Activated CD8-positive, alpha-beta memory T cell treated with anti-CD3 and anti-CD28 coated beads, Interleukin-2, amount 50 U/mL, for 1 hour (primary cell): ENCODE measurements around the gene CACNA1G.

Source experiments
- DNase-seq: peaks from one replicate; pipeline ENCODE4 v3.0.0-alpha.2; 2020; ENCODE audit errors: extremely low read depth

CACNA1G gene

DNA sequence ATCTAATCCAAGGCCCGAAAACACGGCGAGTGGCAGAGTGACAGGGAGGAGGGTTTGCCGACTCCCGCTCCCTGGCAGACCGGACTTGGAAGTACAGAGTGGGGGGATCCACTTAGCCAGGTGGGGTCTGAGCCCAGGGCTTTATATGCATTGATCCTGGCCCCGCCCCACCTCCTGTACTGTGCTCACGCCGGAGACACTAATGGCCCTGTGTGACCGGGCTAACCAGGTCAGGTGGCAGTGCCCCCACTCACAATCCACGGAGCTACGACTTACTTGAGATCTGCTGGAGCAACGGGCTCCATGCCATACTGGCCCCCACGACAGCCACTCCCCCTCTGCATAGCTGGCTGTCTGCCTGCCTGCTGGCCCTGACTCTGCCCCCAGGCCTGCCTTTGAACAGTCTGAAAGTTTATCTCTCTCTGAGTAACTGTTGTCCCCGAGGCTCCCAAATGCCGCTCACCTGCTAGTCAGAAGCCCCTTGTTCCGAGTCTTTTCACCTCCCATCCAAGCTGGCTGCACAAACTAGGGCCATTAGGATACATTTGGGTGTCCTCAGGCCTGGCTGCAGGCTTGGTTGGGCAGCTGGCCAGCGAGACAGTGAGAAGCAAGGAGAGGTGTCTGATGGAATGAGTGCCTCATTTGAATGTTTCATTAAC, 28.0 kb downstream of the CACNA1G start:
- DNase-seq, result no peak

DNA sequence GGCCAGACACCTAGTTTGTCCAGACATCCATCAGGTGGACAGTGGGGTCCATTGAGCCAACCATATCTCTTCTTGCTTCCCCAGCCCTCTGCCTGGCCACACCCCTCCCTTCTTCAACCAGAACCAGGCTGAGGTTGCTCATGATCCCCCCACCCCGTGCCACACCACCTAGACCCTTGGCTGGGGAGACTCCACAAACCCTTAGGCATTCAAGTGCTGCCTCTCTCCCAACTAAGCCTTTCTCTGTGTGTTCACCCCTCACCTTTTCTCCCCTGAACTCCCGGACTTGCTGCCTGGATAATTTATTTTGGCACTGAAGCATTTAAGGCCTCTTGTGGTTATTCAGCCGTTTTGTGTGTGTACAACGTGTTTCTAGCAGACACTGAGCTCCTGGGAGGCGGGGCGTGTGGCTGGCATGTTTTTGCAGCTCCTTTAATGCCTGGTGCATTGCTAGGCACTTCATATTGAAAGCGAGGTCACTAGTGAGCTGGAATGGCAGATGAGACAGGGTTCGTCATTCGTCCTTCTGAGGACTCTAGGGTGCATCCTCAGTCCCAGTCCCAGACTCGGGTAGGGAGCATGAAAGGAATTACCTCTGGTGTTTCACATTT, 28.7 kb downstream of the CACNA1G start:
- DNase-seq, result no peak

DNA sequence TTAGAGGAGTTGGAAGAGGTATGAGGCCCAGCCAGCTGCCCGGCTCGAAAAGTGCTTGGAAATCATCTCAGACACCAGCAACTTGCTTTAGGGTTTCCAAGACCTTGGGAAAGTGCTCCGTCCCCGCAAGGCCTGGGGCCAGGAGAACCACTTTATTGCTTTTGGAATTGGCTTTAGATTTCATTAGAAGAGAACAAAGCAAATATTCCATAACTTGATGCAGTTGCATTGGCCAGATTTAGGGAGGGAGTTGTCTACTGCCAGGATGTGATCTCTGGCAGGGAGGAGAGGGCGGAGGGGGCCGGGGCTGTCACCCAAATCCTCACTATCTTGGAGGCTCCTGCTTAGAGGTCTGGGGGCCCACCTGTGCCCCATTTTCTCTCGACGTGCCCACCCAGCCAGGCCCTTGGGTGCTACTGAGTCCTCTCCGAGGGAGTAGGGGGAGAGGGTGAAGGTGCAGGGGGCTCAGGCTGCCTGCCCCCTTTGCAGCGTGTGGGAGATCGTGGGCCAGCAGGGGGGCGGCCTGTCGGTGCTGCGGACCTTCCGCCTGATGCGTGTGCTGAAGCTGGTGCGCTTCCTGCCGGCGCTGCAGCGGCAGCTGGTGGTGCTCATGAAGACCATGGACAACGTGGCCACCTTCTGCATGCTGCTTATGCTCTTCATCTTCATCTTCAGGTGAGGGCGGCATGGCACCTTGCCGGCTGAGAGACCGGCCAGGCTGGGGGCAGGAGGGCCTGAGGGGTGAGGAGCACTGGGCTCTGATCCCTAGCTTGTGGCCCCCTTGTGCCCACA, 30.6 kb downstream of the CACNA1G start:
- DNase-seq, result no peak

DNA sequence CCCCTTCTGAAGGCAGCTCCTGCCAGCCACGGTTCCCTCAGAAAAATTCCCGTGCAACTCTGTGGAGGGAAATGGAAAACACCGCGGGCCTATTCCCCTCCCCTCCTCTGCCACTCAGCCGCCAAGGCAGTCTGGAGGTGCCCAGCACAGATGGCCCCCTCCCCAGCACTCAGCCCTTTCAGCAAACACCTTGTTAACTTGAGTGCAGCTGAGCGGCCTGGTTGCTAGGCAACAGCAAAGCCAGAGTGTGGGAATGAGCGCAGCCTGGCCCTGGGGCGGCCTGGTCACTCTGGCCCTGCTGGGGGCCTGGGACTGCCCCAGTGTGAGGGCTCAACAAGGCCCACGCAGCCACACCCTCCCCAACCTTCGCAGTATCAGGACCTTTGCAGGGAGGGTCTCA, 32.8 kb downstream of the CACNA1G start:
- no peak for DNase-seq

DNA sequence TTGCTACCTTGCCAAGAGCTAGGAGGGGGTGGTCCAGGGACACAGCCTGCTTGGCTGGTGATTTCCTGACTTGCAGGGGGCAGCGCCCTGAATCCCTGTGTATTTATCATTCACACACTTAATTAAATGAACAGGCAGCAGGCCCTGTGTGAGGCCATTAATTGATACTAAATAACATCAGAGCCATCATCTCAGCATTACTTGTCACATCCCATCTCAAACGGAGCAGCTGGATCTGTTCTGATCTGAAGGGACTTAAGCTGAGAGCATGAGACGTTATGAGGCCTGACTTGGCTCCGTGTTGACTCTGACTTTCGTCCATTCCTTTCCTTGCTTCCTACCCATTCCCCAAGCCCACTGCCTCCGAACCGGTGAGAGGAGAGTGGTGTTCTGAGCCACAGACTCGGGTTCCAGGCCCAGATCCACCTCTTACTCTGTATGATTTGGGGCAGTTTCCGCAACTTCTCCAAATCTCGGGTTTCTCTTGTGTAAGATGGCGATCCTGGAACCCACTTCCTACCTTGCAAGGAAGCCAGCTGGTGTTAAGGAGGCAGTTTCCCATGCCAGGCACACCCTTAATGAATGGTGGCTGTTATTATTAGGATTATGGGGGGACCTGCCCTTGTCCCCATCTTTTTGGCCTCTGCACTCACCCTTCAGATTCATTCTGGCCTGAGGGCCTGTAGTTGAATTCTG, 33.8 kb downstream of the CACNA1G start:
- no peak for DNase-seq

DNA sequence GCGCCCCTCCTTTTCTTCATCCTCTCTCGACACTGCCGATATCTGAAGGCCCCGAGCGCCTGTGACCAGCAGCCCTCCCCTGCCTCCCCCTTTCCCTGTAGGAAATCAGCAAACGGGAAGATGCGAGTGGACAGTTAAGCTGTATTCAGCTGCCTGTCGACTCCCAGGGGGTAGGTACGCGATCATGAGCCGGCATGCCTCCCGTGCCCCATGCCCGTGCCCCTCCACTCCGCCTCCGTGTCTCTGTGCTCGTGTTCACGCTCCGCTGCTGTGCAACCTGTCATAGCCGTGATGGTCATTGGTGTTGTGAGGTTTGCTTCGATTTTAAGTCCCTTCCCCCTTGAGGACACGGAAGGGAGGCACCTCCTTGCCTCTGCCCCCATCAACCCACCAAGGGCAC, 34.4 kb downstream of the CACNA1G start:
- no peak for DNase-seq

DNA sequence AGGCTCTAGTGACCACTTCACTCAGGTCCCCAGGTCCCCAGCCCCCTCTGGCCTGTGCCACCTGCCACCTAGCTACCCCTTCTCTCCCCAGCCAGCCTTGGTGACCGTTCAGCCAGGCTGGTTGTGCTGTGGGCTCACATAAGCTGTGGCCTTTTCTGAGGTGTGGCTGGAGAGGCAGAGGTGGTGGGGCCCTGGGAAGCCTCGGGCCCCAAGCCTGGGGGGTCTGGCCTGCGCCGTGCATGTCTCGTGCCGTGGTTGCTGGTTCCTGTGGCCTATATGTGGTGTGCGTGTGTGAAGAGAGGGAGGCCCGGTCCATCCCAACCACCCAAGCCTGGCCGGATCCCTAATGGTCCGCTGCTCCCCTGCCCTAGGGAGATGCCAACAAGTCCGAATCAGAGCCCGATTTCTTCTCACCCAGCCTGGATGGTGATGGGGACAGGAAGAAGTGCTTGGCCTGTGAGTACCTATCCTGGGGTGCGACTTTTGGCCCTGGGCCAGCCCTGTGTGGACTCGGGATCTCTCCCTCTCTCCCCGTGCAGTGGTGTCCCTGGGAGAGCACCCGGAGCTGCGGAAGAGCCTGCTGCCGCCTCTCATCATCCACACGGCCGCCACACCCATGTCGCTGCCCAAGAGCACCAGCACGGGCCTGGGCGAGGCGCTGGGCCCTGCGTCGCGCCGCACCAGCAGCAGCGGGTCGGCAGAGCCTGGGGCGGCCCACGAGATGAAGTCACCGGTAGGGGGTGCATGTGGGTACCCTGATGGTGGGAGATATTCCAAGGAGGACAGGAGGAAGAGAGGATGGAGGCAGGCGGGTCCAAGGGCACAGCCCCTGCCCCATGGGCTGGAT, 35.9 kb downstream of the CACNA1G start:
- DNase-seq, result no peak

DNA sequence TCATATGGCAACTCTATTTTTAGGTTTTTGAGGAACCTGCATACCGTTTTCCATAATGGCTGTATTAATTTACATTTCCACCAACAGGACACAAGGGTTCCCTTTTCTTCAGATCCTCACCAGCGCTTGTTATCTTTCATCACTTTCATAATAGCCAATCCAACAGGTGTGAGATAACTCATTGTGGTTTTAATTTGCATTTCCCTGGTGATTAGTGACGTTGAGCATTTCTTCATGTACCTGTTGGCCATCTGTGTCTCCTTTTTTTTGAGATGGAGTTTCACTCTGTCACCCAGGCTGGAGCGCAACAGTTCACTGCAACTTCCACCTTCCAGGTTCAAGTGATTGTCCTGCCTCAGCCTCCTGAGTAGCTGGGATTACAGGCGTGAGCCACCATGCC, 38.0 kb downstream of the CACNA1G start:
- no peak for DNase-seq

DNA sequence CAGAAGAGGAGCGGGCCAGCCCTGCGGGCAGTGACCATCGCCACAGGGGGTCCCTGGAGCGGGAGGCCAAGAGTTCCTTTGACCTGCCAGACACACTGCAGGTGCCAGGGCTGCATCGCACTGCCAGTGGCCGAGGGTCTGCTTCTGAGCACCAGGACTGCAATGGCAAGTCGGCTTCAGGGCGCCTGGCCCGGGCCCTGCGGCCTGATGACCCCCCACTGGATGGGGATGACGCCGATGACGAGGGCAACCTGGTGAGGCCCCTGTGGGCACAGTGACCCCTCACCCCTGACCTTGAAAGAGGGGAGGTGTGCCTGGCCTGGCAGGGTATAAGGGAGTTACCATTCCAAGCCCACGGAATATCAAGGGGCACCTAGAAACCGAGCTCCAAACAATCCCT, 39.1 kb downstream of the CACNA1G start:
- DNase-seq, result no peak

DNA sequence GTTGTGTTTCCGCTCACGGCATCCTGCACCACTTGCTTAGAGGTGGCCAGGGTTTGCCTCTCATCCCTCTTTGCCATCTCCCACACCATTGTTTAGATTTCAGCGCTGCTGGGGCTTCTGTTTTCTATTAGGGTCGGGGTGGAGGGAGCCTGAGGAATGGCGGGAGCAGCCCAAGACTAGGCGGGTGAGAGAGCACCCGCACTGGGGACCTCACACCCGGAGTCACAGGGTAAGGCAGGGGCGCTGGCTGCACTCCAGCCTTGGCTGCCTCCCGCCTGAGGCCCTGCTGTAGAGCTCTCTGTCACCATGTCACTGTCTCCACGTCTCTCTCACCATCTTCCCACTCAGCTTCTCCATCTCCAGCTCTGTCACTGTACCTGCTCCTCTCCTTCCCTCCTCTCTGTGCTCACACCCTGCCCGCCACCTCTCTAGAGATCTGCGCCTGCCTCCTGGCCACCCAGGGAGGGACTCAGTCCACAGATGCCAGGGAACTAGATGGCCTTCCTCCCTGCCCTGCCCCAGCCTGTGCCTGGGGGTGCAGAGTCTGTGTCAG, 41.4 kb downstream of the CACNA1G start:
- DNase-seq, result no peak

DNA sequence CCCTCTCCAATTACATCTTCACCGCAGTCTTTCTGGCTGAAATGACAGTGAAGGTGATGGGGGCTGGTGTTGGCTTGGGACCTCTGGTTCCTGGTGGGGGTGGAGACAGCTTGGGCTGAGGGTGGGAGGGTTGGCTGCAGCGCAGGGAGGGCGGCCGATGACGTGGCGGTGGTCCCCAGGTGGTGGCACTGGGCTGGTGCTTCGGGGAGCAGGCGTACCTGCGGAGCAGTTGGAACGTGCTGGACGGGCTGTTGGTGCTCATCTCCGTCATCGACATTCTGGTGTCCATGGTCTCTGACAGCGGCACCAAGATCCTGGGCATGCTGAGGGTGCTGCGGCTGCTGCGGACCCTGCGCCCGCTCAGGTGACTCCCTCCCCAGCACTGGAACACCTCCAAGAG, 42.3 kb downstream of the CACNA1G start:
- no peak for DNase-seq

DNA sequence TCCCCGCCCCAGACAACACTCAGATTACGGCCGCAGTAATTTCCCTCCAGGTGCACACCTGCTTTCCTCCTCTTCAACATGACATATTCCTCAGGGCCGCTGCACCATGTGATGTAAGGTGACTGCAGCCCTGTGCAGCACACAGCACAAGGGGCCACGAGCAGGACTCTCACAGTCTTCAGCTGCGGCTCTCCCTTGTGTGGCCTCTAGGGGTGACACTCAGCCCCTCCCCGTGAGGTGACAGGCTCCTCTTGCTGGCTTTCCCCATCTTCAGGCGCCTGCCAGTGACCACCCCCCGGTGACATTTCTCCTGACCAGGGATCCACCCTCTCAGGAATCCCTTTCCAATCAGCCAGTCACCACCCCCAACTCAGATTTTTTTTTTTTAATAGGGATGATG, 42.8 kb downstream of the CACNA1G start:
- DNase-seq, result no peak

DNA sequence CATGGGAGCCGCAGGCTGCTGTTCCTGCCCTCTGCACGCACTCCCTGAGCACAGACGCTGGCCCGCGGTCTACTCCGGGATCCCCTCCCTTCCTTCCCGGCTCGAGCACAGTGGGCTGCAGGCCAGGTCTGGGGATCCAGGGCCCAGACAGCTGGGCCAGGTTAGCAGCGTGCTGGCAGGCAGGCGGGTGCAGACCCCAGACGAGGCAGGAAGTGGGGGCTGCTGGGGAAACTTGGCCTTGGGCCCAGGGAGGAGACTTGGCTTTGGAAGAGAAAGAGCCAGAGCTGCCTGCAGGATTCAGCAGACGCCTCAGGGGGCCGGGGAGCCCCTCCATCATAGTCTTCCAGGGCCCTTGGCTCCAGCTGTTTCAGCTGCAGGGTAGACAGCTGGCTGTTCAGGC, 44.0 kb downstream of the CACNA1G start:
- DNase-seq, result no peak

DNA sequence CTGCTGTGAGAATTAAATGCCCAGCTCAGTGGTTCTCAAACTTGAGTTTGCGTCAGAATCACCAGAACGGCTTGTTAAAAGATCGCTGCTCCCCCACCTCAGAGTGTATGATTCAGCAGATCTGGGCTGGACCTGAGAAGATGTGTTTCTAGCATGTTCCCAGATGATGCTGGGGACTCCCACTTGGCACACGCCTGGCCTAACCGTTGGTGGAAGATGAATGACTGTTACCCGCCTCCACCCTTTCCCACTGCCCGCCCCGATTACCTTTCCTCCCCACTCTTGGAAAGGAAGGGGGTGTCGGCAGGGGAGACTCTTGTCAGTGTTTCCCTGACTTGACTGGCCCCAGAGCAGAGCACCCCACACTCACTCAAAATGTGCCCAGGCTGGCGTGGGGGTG, 44.9 kb downstream of the CACNA1G start:
- no peak for DNase-seq

DNA sequence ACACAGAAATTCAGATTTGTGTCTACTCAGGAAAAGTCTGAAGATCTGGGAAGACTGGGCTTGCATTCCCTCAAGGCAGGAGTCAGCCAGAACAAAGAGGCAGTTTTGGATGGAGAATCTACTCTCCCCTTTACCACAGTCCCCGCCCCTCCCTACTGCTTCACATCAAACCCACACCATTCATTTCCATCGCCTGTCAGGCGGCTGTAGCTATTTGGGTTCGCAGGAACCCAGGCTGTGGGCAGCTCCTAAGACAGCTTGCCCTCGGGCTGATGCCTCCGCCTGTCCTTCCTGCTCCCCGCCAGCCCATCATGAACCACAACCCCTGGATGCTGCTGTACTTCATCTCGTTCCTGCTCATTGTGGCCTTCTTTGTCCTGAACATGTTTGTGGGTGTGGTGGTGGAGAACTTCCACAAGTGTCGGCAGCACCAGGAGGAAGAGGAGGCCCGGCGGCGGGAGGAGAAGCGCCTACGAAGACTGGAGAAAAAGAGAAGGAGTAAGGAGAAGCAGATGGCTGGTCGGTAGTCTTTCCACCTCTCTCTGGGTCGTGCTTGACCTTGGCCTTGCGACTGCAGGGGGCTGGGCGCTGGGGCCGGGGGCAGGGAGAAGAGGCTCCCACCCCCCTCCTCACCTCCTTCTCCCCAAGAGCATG, 47.1 kb downstream of the CACNA1G start:
- DNase-seq, result no peak

DNA sequence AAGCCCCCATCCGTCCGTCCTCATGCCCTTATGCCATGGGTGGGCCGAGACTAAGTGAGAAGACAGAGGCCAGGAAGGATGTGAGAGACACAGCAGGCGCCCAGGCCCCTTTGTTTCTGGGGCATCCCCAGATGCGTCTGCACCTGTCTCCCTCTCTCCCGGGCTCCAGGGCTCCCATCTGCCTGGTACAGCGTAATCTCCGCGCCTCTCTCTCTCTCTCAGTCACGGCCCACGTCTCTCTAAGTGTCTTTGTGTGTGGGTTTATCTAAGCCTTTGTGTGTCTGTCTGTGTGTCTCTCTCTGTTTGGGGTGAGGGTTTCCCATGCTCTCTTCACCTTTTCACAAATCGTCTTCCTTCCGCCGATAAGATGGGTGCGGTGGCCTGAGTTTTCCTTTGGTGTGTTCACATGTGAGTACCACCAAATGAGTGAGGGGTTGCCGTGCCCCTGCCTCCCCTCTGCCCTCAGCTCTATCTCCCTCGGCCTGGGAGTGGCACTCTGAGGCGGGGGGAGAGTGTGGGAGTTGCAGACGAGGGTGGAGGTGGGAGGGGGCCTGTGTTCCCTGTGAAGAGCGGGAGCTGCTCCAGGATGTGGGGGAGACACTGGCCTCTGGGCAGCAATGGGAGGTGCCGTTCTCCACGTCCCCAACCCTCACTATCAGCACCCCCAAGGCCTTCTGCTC, 48.3 kb downstream of the CACNA1G start:
- DNase-seq, result no peak

DNA sequence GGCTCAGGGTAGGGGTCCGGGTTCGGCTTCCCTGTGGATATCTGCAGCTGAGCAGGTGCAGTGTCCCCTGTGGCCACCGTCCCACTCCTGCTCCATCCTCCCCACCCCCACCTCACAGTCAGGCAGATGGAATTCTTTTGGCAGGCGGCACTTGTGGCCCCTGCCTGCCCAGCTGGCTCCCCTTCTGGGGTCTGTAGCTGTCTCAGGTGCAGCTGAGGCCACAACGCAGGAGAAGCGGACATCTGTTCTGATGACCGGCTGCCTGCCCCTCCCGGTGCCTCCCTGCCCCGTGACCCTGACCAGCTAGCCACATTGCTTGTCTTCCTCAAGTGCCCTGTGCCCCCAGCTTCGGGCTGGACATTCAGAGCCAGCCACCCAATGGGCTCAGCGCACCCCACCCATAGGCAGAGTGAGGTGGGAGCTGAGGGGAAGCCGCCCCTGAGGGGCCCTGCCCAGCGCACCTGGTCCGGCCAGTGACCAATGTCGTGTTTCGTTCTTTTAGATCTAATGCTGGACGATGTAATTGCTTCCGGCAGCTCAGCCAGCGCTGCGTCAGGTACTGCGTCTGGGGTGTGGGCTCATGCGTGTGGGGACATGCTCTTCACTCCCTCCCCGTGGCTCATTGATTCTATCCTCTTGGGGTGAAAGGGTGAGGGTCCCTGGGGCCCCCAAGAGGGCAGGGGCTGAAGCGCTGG, 49.0 kb downstream of the CACNA1G start:
- DNase-seq, result no peak

DNA sequence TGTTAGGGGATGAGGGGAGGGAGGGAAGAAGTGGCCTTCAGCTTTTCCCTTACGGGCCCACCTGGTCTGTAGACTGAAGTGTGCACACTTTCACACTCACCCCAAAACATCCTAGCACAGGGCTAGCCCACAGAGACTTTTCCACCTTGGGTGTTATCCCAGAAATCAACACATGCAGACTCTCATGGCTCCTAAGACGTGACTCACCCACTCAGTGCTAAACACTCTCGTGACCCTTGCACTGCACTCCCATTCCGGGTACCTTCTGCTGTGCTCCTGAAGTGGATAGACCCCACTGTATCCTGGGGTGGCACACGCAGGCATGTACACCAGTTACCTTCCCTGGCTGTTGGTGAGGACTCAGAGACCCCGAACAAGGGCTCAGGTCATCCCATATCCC, 51.1 kb downstream of the CACNA1G start:
- no peak for DNase-seq

DNA sequence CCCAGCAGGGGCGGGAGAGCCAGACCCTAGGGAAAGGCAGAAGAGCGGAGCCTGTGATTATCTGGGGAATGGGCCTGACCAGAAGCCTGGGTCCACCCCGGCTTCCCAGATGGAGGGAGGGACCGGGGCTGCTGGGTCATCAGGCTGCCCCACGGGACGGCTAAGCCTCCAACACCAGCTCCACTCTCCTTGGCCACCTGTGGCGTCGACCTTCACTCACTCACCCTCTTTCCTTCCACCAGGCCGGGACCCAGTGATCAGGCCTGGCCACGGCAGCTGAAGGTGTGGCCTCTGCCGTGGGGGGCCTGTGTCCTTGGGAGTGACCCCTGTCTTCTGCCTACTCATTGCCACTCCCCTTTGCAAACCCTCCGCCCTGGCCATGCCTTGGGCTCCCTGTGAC, 51.8 kb downstream of the CACNA1G start:
- DNase-seq, result no peak
